ENCODE results near the gene ZBTB20.

DNA sequence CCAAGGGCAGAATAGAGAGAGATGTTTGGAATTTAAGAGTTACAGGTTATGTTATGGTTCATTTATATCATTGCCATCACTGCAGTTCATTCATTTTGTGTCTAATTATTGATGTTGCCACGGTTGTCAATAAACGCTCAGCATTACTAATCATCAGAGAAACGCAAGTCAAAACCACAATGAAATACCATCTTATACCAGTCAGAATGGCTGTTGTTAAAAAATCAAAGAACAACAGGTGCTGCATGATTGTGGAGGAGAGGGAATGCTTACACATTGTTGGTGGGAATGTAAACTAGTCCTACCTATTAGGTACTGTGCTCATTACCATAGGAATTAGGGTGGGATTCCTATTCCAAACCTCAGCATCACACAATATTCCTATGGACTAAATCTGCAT is 502.7 kb downstream of the ZBTB20 start:
- TF ChIP-seq, protein P1, sequence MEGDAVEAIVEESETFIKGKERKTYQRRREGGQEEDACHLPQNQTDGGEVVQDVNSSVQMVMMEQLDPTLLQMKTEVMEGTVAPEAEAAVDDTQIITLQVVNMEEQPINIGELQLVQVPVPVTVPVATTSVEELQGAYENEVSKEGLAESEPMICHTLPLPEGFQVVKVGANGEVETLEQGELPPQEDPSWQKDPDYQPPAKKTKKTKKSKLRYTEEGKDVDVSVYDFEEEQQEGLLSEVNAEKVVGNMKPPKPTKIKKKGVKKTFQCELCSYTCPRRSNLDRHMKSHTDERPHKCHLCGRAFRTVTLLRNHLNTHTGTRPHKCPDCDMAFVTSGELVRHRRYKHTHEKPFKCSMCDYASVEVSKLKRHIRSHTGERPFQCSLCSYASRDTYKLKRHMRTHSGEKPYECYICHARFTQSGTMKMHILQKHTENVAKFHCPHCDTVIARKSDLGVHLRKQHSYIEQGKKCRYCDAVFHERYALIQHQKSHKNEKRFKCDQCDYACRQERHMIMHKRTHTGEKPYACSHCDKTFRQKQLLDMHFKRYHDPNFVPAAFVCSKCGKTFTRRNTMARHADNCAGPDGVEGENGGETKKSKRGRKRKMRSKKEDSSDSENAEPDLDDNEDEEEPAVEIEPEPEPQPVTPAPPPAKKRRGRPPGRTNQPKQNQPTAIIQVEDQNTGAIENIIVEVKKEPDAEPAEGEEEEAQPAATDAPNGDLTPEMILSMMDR (IDR thresholded peaks at IDR 0.05; ENCODE audit: low read depth, low read length) = no peak
- no peak for TF ChIP-seq EZH2phosphoT487 (IDR thresholded peaks at IDR 0.05; ENCODE audit: low read depth)

Data from OCI-LY3 (cell line).